ENCODE data around the gene ABCC1. TPM values are rescaled to one million over a fixed set of nuclear protein-coding genes. Genes with fewer than 3 reads are reported as not detected.
"Not testable (repeated sequence)": the region's sequence is repeated elsewhere in the genome, so short reads cannot be mapped to it uniquely, and the experiment has no call there.

ABCC1 gene
- total RNA-seq, 1 experiment from 2014 or later, result 23.6 TPM

GRCh38 chr16:15954814-15955151 lies 5.4 kb downstream of the ABCC1 start:
- H2AFZ ChIP-seq (ENCODE audit: low read length), result no peak overlapping the region
- no peaks in the 10 kb centered on the region for H3K9me2 ChIP-seq (replicated peaks; ENCODE audit: insufficient read depth, low read length)
- 0 out of 2 replicates have a peak, but pooled peaks cover 4% of the 10 kb centered on the region for H3K36me3 ChIP-seq (ENCODE audit: insufficient read depth, low read length)
- peaks cover 22% of the 10 kb centered on the region; the same call in 1 of the 2 replicates for H4K20me1 ChIP-seq (ENCODE audit: insufficient read depth, low read depth, low read length)
- H3K9me3 ChIP-seq (ENCODE audit: low read length), result no peaks in the 10 kb centered on the region
- H3K27ac ChIP-seq (ENCODE audit: low read length), result no peak overlapping the region
- H3K9ac ChIP-seq (ENCODE audit: low read length), result no peak overlapping the region
- H3K4me2 ChIP-seq (ENCODE audit: low read depth, low read length, poor library complexity, severe bottlenecking), result no peak overlapping the region
- H3K27me3 ChIP-seq (ENCODE audit: low read length), result no peaks in the 10 kb centered on the region
- peaks cover 19% of the 10 kb centered on the region for H3K4me1 ChIP-seq (ENCODE audit: low read length)
- no peak overlapping the region for H3K4me3 ChIP-seq (ENCODE audit: low read length)
- peaks cover 100% of the 10 kb centered on the region for H3K79me2 ChIP-seq (ENCODE audit: low read length)
- DNase-seq, result no peak

- Histone ChIP-seq H3K27me3 (ENCODE audit: low read length) (no peaks in the 10 kb centered on the region), H3K36me3 (ENCODE audit: insufficient read depth, low read length) (peaks cover 7% of the 10 kb centered on the region; the same call in 1 of the 2 replicates), H4K20me1 (ENCODE audit: insufficient read depth, low read depth, low read length) (peaks cover 22% of the 10 kb centered on the region; the same call in 1 of the 2 replicates), H3K9me3 (ENCODE audit: low read length) (no peaks in the 10 kb centered on the region), H3K79me2 (ENCODE audit: low read length) (peaks cover 100% of the 10 kb centered on the region), H3K4me2 (ENCODE audit: low read depth, low read length, poor library complexity, severe bottlenecking) (no peak overlapping the region), H3K4me3 (ENCODE audit: low read length) (no peak overlapping the region), H3K9ac (ENCODE audit: low read length) (no peak overlapping the region), H3K9me2 (replicated peaks; ENCODE audit: insufficient read depth, low read length) (no peaks in the 10 kb centered on the region), H3K4me1 (ENCODE audit: low read length) (peaks cover 19% of the 10 kb centered on the region), H2AFZ (ENCODE audit: low read length) (no peak overlapping the region), H3K27ac (ENCODE audit: low read length) (no peak overlapping the region)
- DNase-seq, result no peak
Measured at GRCh38 chr16:15955425-15955824, 6.0 kb downstream of the ABCC1 start.

GRCh38 chr16:15956106-15956505 lies 6.7 kb downstream of the ABCC1 start:
- H3K9ac ChIP-seq (ENCODE audit: low read length); H3K4me3 ChIP-seq (ENCODE audit: low read length); H3K36me3 ChIP-seq (ENCODE audit: insufficient read depth, low read length); H3K27me3 ChIP-seq (ENCODE audit: low read length); H3K9me2 ChIP-seq (replicated peaks; ENCODE audit: insufficient read depth, low read length); H3K4me2 ChIP-seq (ENCODE audit: low read depth, low read length, poor library complexity, severe bottlenecking); H3K27ac ChIP-seq (ENCODE audit: low read length); H2AFZ ChIP-seq (ENCODE audit: low read length); H3K9me3 ChIP-seq (ENCODE audit: low read length); DNase-seq: not testable (repeated sequence)
- Histone ChIP-seq H4K20me1 (ENCODE audit: insufficient read depth, low read depth, low read length) (peaks cover 22% of the 10 kb centered on the region; the same call in 1 of the 2 replicates), H3K79me2 (ENCODE audit: low read length) (peaks cover 100% of the 10 kb centered on the region), H3K4me1 (ENCODE audit: low read length) (peaks cover 13% of the 10 kb centered on the region)

GRCh38 chr16:15958703-15959348 lies 9.4 kb downstream of the ABCC1 start:
- Histone ChIP-seq H3K4me3 (ENCODE audit: low read length) (no peak overlapping the region), H3K4me1 (ENCODE audit: low read length) (no peaks in the 10 kb centered on the region; the same call in 1 of the 2 replicates), H3K79me2 (ENCODE audit: low read length) (peaks cover 100% of the 10 kb centered on the region), H3K36me3 (ENCODE audit: insufficient read depth, low read length) (peaks cover 23% of the 10 kb centered on the region), H3K9ac (ENCODE audit: low read length) (no peak overlapping the region), H3K4me2 (ENCODE audit: low read depth, low read length, poor library complexity, severe bottlenecking) (no peak overlapping the region), H2AFZ (ENCODE audit: low read length) (no peak overlapping the region), H3K27ac (ENCODE audit: low read length) (no peak overlapping the region), H3K27me3 (ENCODE audit: low read length) (no peaks in the 10 kb centered on the region), H3K9me3 (ENCODE audit: low read length) (peaks cover 10% of the 10 kb centered on the region), H4K20me1 (ENCODE audit: insufficient read depth, low read depth, low read length) (peaks cover 14% of the 10 kb centered on the region; the same call in 1 of the 2 replicates), H3K9me2 (replicated peaks; ENCODE audit: insufficient read depth, low read length) (no peaks in the 10 kb centered on the region)
- DNase-seq, result no peak

GRCh38 chr16:15960124-15960971 lies 10.9 kb downstream of the ABCC1 start:
- H3K4me2 ChIP-seq (ENCODE audit: low read depth, low read length, poor library complexity, severe bottlenecking), result no peak overlapping the region
- no peak for DNase-seq

GRCh38 chr16:15961060-15961511 lies 11.7 kb downstream of the ABCC1 start:
- H3K36me3 ChIP-seq (ENCODE audit: insufficient read depth, low read length), result peaks cover 23% of the 10 kb centered on the region
- H3K27me3 ChIP-seq (ENCODE audit: low read length), result no peaks in the 10 kb centered on the region
- H3K27ac ChIP-seq (ENCODE audit: low read length), result no peak overlapping the region
- H3K4me1 ChIP-seq (ENCODE audit: low read length), result no peaks in the 10 kb centered on the region; the same call in 1 of the 2 replicates
- H3K4me3 ChIP-seq (ENCODE audit: low read length), result no peak overlapping the region
- no peak overlapping the region for H3K9ac ChIP-seq (ENCODE audit: low read length)
- DNase-seq, result no peak
- H2AFZ ChIP-seq (ENCODE audit: low read length), result no peak overlapping the region
- H3K9me2 ChIP-seq (replicated peaks; ENCODE audit: insufficient read depth, low read length), result no peaks in the 10 kb centered on the region
- peaks cover 10% of the 10 kb centered on the region for H3K9me3 ChIP-seq (ENCODE audit: low read length)
- no peaks in the 10 kb centered on the region for H4K20me1 ChIP-seq (ENCODE audit: insufficient read depth, low read depth, low read length)
- no peak overlapping the region for H3K4me2 ChIP-seq (ENCODE audit: low read depth, low read length, poor library complexity, severe bottlenecking)
- peaks cover 99% of the 10 kb centered on the region for H3K79me2 ChIP-seq (ENCODE audit: low read length)

More at GRCh38 chr16:15960124-15960971, 10.9 kb downstream of the ABCC1 start:
- H2AFZ ChIP-seq (ENCODE audit: low read length), result no peak overlapping the region
- H3K9me3 ChIP-seq (ENCODE audit: low read length), result peaks cover 10% of the 10 kb centered on the region
- H3K9ac ChIP-seq (ENCODE audit: low read length), result no peak overlapping the region
- H3K9me2 ChIP-seq (replicated peaks; ENCODE audit: insufficient read depth, low read length), result no peaks in the 10 kb centered on the region
- H3K4me1 ChIP-seq (ENCODE audit: low read length), result no peaks in the 10 kb centered on the region; the same call in 1 of the 2 replicates
- peaks cover 23% of the 10 kb centered on the region for H3K36me3 ChIP-seq (ENCODE audit: insufficient read depth, low read length)
- H4K20me1 ChIP-seq (ENCODE audit: insufficient read depth, low read depth, low read length), result 0 out of 2 replicates have a peak, but pooled peaks cover 5% of the 10 kb centered on the region
- H3K4me3 ChIP-seq (ENCODE audit: low read length), result no peak overlapping the region
- H3K27ac ChIP-seq (ENCODE audit: low read length), result no peak overlapping the region
- peaks cover 99% of the 10 kb centered on the region for H3K79me2 ChIP-seq (ENCODE audit: low read length)
- no peaks in the 10 kb centered on the region for H3K27me3 ChIP-seq (ENCODE audit: low read length)

GRCh38 chr16:15961571-15962090 lies 12.2 kb downstream of the ABCC1 start:
- H4K20me1 ChIP-seq (ENCODE audit: insufficient read depth, low read depth, low read length), result no peaks in the 10 kb centered on the region
- H3K4me3 ChIP-seq (ENCODE audit: low read length), result no peak overlapping the region
- H3K9ac ChIP-seq (ENCODE audit: low read length), result no peak overlapping the region
- no peaks in the 10 kb centered on the region for H3K9me2 ChIP-seq (replicated peaks; ENCODE audit: insufficient read depth, low read length)
- H3K9me3 ChIP-seq (ENCODE audit: low read length), result peaks cover 10% of the 10 kb centered on the region
- H3K27me3 ChIP-seq (ENCODE audit: low read length), result no peaks in the 10 kb centered on the region
- H2AFZ ChIP-seq (ENCODE audit: low read length), result no peak overlapping the region
- H3K79me2 ChIP-seq (ENCODE audit: low read length), result peaks cover 99% of the 10 kb centered on the region
- H3K36me3 ChIP-seq (ENCODE audit: insufficient read depth, low read length), result peaks cover 23% of the 10 kb centered on the region
- no peak for DNase-seq
- no peak overlapping the region for H3K4me2 ChIP-seq (ENCODE audit: low read depth, low read length, poor library complexity, severe bottlenecking)
- no peak overlapping the region for H3K27ac ChIP-seq (ENCODE audit: low read length)
- H3K4me1 ChIP-seq (ENCODE audit: low read length), result no peaks in the 10 kb centered on the region; the same call in 1 of the 2 replicates

All from Karpas-422 (cell line).